ENCODE measurements around the gene PIK3CA.

The PIK3CA gene

GRCh38 chr3:179136195-179136594 lies 12.0 kb upstream of the PIK3CA start:
- TF ChIP-seq TAF1 (IDR thresholded peaks at IDR 0.05; ENCODE audit: borderline replicate concordance, insufficient read depth, low read length): no peak
- no peak for TF ChIP-seq SIN3A (IDR thresholded peaks at IDR 0.05; ENCODE audit: borderline replicate concordance, insufficient read depth, low read length)
- TF ChIP-seq REST (IDR thresholded peaks at IDR 0.05; ENCODE audit: insufficient read depth in 1 of 2, low read depth in 2 of 2, low read length in 2 of 2): no peak
- no peak for TF ChIP-seq POLR2AphosphoS5 (IDR thresholded peaks at IDR 0.05; ENCODE audit: low read depth, low read length)
- TF ChIP-seq FOXP2 (optimal IDR thresholded peaks at IDR 0.05; ENCODE audit: borderline replicate concordance, extremely low read depth, extremely low read length, insufficient read depth): no peak

DNA sequence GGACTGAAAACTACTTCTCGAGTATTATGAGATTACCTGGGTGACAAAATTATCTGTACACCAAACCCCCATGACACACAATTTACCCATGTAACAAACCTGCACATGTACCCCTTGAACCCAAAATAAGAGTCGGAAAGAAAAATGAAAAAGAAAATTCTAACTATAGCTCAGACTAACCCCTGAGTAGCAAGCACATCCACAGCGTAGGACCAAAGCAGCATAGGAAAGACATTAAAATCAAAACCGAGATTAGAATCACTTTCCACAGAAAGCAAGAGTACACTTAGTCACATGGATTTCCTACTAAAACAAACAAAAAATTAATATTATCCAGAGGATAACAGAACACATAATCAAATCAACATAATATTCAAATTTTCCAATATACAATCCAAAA lies 6.3 kb upstream of the PIK3CA start:
- TF ChIP-seq FOXP2 (optimal IDR thresholded peaks at IDR 0.05; ENCODE audit: borderline replicate concordance, extremely low read depth, extremely low read length, insufficient read depth) (no peak), POLR2AphosphoS5 (IDR thresholded peaks at IDR 0.05; ENCODE audit: low read depth, low read length) (no peak), REST (IDR thresholded peaks at IDR 0.05; ENCODE audit: insufficient read depth in 1 of 2, low read depth in 2 of 2, low read length in 2 of 2) (no peak), SIN3A (IDR thresholded peaks at IDR 0.05; ENCODE audit: borderline replicate concordance, insufficient read depth, low read length) (no peak), TAF1 (IDR thresholded peaks at IDR 0.05; ENCODE audit: borderline replicate concordance, insufficient read depth, low read length) (no peak)

- TF ChIP-seq POLR2AphosphoS5 (IDR thresholded peaks at IDR 0.05; ENCODE audit: low read depth, low read length) (no peak), TAF1 (IDR thresholded peaks at IDR 0.05; ENCODE audit: borderline replicate concordance, insufficient read depth, low read length) (no peak), REST (IDR thresholded peaks at IDR 0.05; ENCODE audit: insufficient read depth in 1 of 2, low read depth in 2 of 2, low read length in 2 of 2) (no peak), SIN3A (IDR thresholded peaks at IDR 0.05; ENCODE audit: borderline replicate concordance, insufficient read depth, low read length) (no peak), FOXP2 (optimal IDR thresholded peaks at IDR 0.05; ENCODE audit: borderline replicate concordance, extremely low read depth, extremely low read length, insufficient read depth) (no peak)
Observed at GRCh38 chr3:179146911-179147513, 1.1 kb upstream of the PIK3CA start.

DNA sequence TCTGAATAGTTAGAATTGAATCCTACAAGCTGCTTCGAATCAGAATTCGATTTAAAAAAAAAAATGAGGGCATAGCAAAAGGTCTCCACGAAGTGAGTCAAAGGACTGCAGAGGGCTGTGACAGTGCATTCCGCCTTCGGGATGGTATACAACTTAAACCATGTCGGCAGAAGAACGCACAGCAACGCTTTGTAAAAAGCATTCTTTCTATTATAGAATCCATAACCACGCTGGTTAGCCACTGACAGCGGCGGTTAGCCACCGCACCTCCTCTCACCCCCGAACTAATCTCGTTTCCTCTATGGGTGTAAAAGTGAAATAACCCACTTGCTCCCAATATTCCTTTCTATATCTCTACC lies 664 bp upstream of the PIK3CA start:
- TF ChIP-seq REST (IDR thresholded peaks at IDR 0.05; ENCODE audit: insufficient read depth in 1 of 2, low read depth in 2 of 2, low read length in 2 of 2) (no peak), FOXP2 (optimal IDR thresholded peaks at IDR 0.05; ENCODE audit: borderline replicate concordance, extremely low read depth, extremely low read length, insufficient read depth) (no peak), POLR2AphosphoS5 (IDR thresholded peaks at IDR 0.05; ENCODE audit: low read depth, low read length) (no peak), SIN3A (IDR thresholded peaks at IDR 0.05; ENCODE audit: borderline replicate concordance, insufficient read depth, low read length) (peak; percentile 78; the same call in 1 of the 2 replicates), TAF1 (IDR thresholded peaks at IDR 0.05; ENCODE audit: borderline replicate concordance, insufficient read depth, low read length) (no peak)
